ENCODE results near the gene ADGRG6. TPM values are rescaled to one million over a fixed set of nuclear protein-coding genes. Genes with fewer than 3 reads are reported as not detected.

ADGRG6 gene
- total RNA-seq, 1 donor from 2014 or later, result 2.5 TPM

- H3K9me3 Mint-ChIP-seq (ENCODE audit: low read depth), result no peaks in the 10 kb centered on the region
- DNase-seq (ENCODE audit: low spot score), result no peak
- no peaks in the 10 kb centered on the region for H3K27me3 Mint-ChIP-seq (ENCODE audit: low read depth)
- no peaks in the 10 kb centered on the region for H3K36me3 Mint-ChIP-seq (ENCODE audit: low read depth)
- no peak for TF ChIP-seq CTCF (IDR thresholded peaks at IDR 0.05)
- H3K4me1 Mint-ChIP-seq (ENCODE audit: low read depth), result peaks cover 22% of the 10 kb centered on the region
- no peak overlapping the region for H3K4me3 Mint-ChIP-seq (ENCODE audit: unreplicated experiment)
- H3K27ac Mint-ChIP-seq (ENCODE audit: unreplicated experiment), result no peak overlapping the region
Observed at GRCh38 chr6:142274656-142275055, 27.2 kb upstream of the ADGRG6 start.

GRCh38 chr6:142275236-142276006, 26.4 kb upstream of the ADGRG6 start:
- H3K36me3 Mint-ChIP-seq (ENCODE audit: low read depth), result no peaks in the 10 kb centered on the region
- no peaks in the 10 kb centered on the region for H3K9me3 Mint-ChIP-seq (ENCODE audit: low read depth)
- peak overlapping the region; percentile 15 for H3K27ac Mint-ChIP-seq (ENCODE audit: unreplicated experiment)
- no peak for TF ChIP-seq CTCF (IDR thresholded peaks at IDR 0.05)
- no peak for DNase-seq (ENCODE audit: low spot score)
- H3K4me1 Mint-ChIP-seq (ENCODE audit: low read depth), result peaks cover 26% of the 10 kb centered on the region
- no peaks in the 10 kb centered on the region for H3K27me3 Mint-ChIP-seq (ENCODE audit: low read depth)
- no peak overlapping the region for H3K4me3 Mint-ChIP-seq (ENCODE audit: unreplicated experiment)

GRCh38 chr6:142276256-142276655, 25.6 kb upstream of the ADGRG6 start:
- H3K9me3 Mint-ChIP-seq (ENCODE audit: low read depth), result peaks cover 5% of the 10 kb centered on the region
- DNase-seq (ENCODE audit: low spot score), result no peak
- H3K27me3 Mint-ChIP-seq (ENCODE audit: low read depth), result no peaks in the 10 kb centered on the region
- H3K27ac Mint-ChIP-seq (ENCODE audit: unreplicated experiment), result no peak overlapping the region
- TF ChIP-seq CTCF (IDR thresholded peaks at IDR 0.05), result no peak
- H3K4me3 Mint-ChIP-seq (ENCODE audit: unreplicated experiment), result no peak overlapping the region
- peaks cover 26% of the 10 kb centered on the region for H3K4me1 Mint-ChIP-seq (ENCODE audit: low read depth)
- H3K36me3 Mint-ChIP-seq (ENCODE audit: low read depth), result peaks cover 1% of the 10 kb centered on the region

- no peak for DNase-seq (ENCODE audit: low spot score)
- H3K9me3 Mint-ChIP-seq (ENCODE audit: low read depth), result peaks cover 15% of the 10 kb centered on the region
- no peak overlapping the region for H3K4me3 Mint-ChIP-seq (ENCODE audit: unreplicated experiment)
- H3K36me3 Mint-ChIP-seq (ENCODE audit: low read depth), result peaks cover 3% of the 10 kb centered on the region
- no peaks in the 10 kb centered on the region for H3K27me3 Mint-ChIP-seq (ENCODE audit: low read depth)
- no peak for TF ChIP-seq CTCF (IDR thresholded peaks at IDR 0.05)
- no peak overlapping the region for H3K27ac Mint-ChIP-seq (ENCODE audit: unreplicated experiment)
- peaks cover 26% of the 10 kb centered on the region for H3K4me1 Mint-ChIP-seq (ENCODE audit: low read depth)
Observed at GRCh38 chr6:142279350-142280180, 22.2 kb upstream of the ADGRG6 start.

- no peak for TF ChIP-seq CTCF (IDR thresholded peaks at IDR 0.05)
- DNase-seq (ENCODE audit: low spot score), result no peak
- Mint-ChIP-seq H3K9me3 (ENCODE audit: low read depth) (peaks cover 15% of the 10 kb centered on the region), H3K27me3 (ENCODE audit: low read depth) (no peaks in the 10 kb centered on the region), H3K27ac (ENCODE audit: unreplicated experiment) (no peak overlapping the region), H3K36me3 (ENCODE audit: low read depth) (peaks cover 3% of the 10 kb centered on the region), H3K4me1 (ENCODE audit: low read depth) (peaks cover 23% of the 10 kb centered on the region), H3K4me3 (ENCODE audit: unreplicated experiment) (no peak overlapping the region)
Observed at GRCh38 chr6:142280265-142280664, 21.5 kb upstream of the ADGRG6 start.
